Measurements from ENCODE around the gene SPINK9.

Gene SPINK9

DNA sequence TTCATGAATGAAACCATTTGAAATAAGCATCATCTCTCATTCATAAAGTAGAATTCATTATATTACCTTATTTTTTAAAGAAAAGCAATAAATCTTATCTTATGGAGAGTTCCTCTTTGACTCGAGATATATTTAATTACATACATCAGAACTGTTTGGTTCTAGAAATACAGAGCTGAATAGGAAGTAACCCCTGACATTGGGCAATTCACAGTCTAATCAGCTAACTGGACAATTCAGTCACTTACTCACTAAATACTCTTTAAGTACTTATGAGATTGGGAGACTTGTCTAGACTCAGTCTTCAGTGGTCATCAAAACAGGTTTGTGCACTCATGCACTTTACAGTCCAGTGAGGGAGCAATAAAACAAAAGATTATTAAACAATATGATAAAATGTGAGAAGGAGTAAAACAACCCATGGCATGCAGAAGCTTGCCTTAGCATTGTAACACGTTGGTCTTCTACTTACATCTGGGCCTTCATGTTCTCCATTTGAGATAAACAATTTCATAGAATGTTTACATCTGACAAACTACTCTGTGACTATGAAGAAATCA, 36.9 kb downstream of the SPINK9 start:
- DNase-seq, result no peak

DNA sequence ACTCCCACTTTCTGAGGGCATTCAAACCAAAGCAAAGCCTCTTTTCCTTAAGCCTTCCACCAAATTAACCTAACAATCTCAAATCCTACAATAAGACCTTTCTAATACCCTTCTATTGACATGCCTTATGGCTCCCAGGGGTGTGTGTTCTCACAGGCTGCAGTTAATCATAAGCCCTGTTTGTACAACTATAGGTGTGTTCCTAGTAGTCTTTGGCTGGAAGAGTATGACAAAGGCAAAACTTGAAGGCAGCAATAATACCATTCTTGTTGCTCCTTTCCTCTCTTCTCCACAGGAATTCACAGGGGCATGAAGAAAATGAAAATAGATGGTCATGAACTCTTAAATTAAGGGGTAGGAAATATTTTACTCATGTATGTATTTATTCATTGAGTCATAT, 37.5 kb downstream of the SPINK9 start:
- no peak for DNase-seq

DNA sequence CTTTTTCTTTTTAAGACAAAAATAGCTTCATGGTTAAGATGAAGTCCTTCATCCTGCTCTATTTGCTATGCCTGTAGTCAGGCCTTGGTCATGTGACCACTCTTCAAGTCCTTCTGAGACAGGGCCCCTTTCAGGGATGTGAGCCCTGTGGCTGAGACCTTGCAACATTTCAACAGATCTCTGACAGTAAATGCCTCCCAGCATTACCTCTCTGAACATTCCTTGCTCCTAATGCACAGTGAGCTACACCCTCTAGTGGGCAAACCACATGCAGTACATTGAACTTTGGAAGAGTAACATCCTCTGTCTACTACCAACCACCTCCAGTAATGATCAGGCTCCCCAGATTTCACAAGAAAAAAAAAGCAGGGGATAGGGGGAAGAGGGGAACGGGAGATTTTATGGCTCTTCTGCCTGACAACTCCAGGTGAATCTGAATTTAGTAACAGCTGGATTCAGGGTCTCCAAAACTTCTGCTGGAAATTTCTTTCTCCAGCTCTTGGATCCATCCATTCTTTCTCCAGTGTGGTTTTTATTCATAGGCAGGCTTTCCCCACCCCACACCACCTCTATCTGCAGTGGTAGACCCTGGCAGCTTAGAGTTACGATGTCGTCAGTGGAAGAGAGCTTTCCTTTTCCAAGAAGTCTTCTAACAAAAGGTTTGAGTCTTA, 39.5 kb downstream of the SPINK9 start:
- peak; percentile 9 to 35 for DNase-seq

DNA sequence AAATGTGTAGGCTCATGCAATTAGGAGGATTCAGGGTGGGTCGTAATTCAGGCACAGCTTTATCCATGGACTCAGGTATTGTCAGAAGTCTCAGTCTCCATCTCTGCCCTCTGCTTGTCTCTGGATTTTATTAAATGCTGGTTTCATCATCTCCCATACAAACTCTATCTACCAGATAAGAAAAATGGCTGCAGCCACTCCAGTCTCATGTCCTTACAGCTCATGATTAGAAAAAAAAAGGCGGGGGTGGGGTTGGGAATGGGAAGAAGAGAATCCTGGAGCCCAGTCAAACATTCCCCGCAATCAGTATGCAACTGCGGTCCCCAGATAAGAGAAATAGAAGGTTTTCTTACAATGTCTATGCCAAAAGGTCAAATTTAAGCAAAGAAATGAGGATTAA, 40.8 kb downstream of the SPINK9 start:
- no peak for DNase-seq

DNA sequence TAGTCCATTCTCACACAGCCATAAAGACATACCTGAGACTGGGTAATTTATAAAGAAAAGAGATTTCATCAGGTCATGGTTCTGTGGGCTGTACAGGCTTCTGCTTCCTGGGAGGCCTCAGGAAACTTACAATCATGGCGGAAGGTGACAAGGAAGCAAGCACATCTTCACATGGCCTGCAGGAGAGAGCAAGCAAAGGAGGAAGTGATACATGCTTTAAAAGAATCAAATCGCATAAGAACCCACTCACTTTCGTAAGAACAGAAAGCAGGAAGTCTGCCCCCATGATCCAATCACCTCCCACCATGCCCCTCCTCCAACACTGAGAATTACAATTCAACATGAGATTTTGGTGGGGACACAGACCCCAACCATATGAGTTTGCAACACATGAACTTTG, 43.3 kb downstream of the SPINK9 start:
- DNase-seq, result no peak

DNA sequence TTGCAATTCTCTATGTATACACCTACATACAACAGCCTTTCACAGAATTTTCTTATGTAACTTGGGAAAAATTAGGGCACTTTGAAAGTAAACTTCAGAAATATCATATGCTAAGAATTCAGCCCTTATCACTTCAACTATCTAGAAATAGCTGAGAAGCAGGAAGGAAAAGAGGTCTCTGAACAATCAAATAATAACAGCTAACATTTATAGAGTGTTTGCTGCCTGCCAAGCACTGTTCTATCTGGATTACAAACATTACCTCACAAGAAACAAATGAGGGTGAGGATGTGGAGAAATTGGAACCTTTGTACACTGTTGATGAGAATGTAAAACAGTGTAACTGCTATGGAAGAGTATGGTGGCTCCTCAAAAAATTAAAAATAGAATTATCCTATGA, 44.0 kb downstream of the SPINK9 start:
- DNase-seq, result no peak

DNA sequence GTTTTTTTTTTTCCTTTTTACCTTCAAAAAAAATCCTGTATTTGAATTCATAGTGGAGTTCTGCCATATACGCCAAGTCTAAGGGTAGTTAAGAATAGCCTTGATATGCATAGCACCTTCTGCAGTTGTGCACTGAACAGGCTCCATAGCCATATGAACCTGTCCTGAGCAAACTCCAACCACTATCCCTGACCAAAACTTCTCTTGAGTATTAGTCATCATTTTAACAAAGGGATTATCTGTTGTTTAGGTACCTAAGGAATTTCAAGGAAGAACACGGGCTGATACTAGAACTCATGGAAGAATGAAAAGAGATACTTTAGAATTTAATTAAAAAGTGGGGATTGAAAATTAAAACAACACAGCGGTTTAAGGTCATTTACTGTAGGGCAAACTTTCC, 46.5 kb downstream of the SPINK9 start:
- DNase-seq, result no peak

DNA sequence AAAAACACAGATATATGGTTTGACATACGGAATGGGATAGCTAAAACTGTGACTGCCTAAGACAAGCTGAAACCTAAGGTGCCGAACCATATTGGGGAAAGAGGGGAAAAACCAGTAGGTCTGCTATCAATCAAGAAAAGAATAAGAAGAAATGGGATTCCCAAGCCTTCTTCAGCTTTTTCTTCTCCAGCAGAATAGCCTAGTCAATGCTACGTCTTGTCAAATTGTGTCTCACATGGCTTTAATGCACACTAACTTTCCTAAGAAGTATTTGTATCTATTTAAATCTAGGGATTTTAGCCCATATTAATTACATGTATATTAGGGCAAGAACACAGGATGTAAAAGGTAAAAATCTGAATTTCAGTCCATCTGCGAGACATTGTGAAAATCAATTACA, 47.6 kb downstream of the SPINK9 start:
- no peak for DNase-seq

DNA sequence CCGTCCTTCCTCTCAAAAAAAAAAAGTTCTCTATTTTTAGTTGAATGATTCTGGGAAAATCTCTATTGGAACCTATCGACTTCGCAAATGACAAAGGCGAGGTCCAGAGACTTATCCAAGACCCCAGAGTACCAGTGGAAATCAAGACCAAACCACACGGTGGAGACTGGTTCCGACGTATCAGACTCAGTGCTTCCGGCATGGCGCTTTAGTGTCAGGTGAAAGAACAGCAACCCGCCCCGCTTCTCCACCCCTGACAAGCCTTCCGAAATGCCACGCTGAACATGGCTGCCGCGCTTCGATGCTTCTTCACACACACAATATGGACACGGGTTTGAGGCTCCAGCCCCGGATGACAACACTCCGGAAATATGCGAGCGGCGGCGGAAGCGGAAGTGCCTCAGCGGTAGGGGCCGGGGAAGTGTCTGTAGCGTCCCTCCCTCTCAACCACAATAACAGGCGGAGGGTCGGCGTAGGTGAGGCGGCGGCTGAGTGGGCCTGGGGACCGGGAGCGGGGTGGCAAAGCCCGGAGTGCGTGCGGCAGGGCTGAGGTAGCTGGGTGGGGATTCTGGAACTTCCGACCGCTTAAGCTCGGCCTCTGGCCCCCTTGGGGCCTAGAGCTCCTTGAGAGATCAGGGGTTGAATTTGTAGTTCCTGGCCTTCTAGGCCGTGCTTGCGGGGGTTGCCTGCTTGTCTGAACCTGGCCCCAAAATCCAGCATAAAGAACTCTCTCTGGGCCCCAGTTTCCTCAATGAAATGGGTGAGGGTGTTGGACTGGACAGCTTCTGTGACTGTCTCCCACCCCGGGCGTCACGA, 48.4 kb downstream of the SPINK9 start, which contains the start of gene FBXO38:
FBXO38 (plus strand) TSS at position 395 of the 816 bp plus-strand sequence. CDS start 10,819 bp downstream, outside the sequence.
- DNase-seq, result peak; percentile 97 to 98

DNA sequence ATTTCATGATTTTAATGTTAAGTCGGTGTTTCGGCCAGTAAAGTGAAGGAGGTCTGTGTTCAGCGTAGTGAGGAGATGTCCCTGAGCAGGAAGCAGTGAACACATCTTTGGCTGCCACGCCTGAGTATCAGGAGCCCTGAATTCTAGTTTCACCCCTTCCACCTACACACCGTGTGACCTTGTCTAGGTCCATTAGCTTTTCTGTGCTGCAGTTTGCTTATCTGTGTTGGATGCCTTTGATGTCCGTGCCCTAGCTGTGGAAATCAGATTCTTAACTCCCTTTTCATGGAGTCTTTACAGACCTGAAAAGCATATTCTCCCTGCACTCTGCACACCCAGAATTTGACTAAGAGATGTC, 49.0 kb downstream of the SPINK9 start:
- DNase-seq, result no peak

DNA sequence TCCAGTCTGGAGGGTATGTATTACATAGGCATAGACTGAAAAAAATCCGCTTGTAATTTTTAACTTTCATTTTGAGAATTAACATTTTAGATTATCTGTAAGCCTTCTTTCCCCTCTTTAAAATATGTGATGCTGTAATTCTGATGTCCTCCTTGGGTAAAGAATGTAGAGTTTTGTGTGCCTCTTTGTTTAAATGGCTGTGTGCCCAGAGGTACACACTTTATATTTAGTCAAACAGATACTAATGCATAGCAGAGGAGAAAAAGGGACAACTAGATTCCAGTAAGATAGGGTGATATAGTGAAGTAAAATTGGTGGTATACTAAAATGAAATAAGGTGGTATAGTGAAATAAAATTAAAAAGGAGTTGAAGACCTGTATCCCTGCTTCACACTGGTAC, 49.7 kb downstream of the SPINK9 start:
- DNase-seq, result no peak

DNA sequence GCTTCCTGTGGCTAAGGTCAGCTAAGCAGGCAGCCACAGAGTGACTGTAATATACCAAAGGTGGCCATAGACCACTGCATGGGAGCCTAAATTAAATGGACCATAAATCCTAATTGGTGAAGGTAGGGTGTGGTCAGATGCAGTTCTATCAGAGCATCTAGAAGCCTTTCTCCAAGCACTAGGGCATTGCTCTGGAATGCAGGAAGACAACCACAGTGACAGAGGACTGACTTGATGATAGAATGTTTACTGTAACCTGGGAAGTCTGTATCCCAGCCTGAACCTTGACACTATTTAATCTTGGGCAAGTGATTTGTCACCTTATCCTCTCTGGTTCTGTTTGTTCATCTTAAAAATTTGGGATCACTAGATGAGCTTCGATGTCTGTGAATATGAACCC, 50.7 kb downstream of the SPINK9 start:
- no peak for DNase-seq

DNA sequence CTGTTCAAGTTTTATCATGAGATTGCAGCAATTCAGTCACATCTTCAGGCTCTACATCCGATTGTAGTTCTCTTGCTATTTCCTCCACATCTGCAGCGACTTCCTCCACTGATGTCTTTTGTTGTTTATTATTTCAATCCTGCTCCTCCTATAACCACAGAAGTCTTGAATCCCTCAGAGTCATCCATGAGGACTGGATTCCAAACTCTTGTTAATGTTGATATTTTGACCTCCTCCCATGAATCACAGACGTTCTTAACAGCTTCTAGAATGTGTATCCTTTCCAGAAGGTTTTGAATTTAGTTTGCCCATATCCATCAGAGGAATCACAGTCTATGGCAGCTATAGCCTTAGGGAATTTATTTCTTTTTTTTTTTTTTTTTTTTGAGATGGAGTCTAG, 52.0 kb downstream of the SPINK9 start:
- no peak for DNase-seq

DNA sequence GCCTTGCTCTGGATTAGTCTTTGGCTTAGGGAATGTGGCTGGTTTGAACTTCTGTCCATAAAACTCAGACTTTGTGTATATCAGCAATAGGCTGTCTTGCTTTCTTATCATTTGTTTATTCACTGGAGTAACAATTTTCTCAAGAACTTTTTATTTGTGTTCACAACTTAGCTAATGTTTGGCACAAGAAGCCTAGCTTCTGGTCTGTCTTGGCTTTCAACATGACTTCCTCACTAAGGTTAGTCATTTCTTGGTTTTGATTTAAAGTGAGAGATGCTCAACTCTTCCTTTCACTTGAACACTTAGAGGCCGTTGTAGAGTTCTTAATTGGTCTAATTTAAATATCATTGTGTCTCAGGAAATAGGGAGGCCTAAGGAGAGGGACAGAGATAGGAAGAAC, 53.3 kb downstream of the SPINK9 start:
- DNase-seq, result no peak

Measured in CD4-positive, alpha-beta T cell treated with Interferon alpha-2 for 1 hour (primary cell).